ENCODE measurements around the gene RABGAP1L.

The RABGAP1L gene

GRCh38 chr1:174448974-174449373 lies 289.7 kb downstream of the RABGAP1L start (continued):
- no peak for TF ChIP-seq PRDM2 (tag by site-specific recombination; IDR thresholded peaks at IDR 0.05; ENCODE audit: borderline replicate concordance)
- no peak for TF ChIP-seq ZNF175 (tag by site-specific recombination; IDR thresholded peaks at IDR 0.05)
- TF ChIP-seq ZNF473 (tag by site-specific recombination; IDR thresholded peaks at IDR 0.05): no peak
- TF ChIP-seq ZNF561 (tag by site-specific recombination; IDR thresholded peaks at IDR 0.05; ENCODE audit: borderline replicate concordance): no peak
- no peak for TF ChIP-seq ZNF623 (tag by site-specific recombination; IDR thresholded peaks at IDR 0.05)
- TF ChIP-seq ZSCAN23 (tag by site-specific recombination; IDR thresholded peaks at IDR 0.05): no peak
- no peak for TF ChIP-seq PRDM4 (tag by site-specific recombination; IDR thresholded peaks at IDR 0.05)
- no peak for TF ChIP-seq ZNF292 (tag by site-specific recombination; IDR thresholded peaks at IDR 0.05; ENCODE audit: borderline replicate concordance, low read depth)

- no peaks in the 10 kb centered on the region for H3K36me3 ChIP-seq (ENCODE audit: control insufficient read depth in 2 of 2, insufficient read depth in 1 of 2, low read length in 2 of 2)
- CTCF ChIA-PET: interaction anchor here (0.6 kb wide), 1 partner anchor 23 kb away, joined by 3 read pairs; no protein-coding TSS in a partner anchor
- no peak for TF ChIP-seq ZNF211 (tag by site-specific recombination; IDR thresholded peaks at IDR 0.05; ENCODE audit: low read depth)
- no peak for TF ChIP-seq ZNF202 (tag by site-specific recombination; IDR thresholded peaks at IDR 0.05; ENCODE audit: borderline replicate concordance)
- no peak for TF ChIP-seq PRDM6 (tag by site-specific recombination; IDR thresholded peaks at IDR 0.05)
- peak; percentile 72 for TF ChIP-seq ZNF133 (tag by site-specific recombination; IDR thresholded peaks at IDR 0.05)
- no peaks in the 10 kb centered on the region for H3K9me3 ChIP-seq (ENCODE audit: control insufficient read depth, insufficient read depth, low read depth, low read length)
- H3K4me1 ChIP-seq (ENCODE audit: control insufficient read depth, insufficient read depth, low read length): no peaks in the 10 kb centered on the region
- H3K4me3 ChIP-seq (ENCODE audit: low read depth, low read length): no peak overlapping the region
- no peak overlapping the region for H3K27ac ChIP-seq (ENCODE audit: extremely low read depth, low read depth, low read length)
- POLR2A ChIA-PET: no interaction called here
Measured at GRCh38 chr1:174451408-174451807, 292.1 kb downstream of the RABGAP1L start.

- Histone ChIP-seq H3K27ac (ENCODE audit: extremely low read depth, low read depth, low read length) (no peak overlapping the region), H3K4me3 (ENCODE audit: low read depth, low read length) (no peak overlapping the region), H3K36me3 (ENCODE audit: control insufficient read depth in 2 of 2, insufficient read depth in 1 of 2, low read length in 2 of 2) (no peaks in the 10 kb centered on the region), H3K9me3 (ENCODE audit: control insufficient read depth, insufficient read depth, low read depth, low read length) (no peaks in the 10 kb centered on the region), H3K4me1 (ENCODE audit: control insufficient read depth, insufficient read depth, low read length) (no peaks in the 10 kb centered on the region)
- POLR2A ChIA-PET: no interaction called here
- TF ChIP-seq KLF1 (tag by site-specific recombination; IDR thresholded peaks at IDR 0.05): no peak
- no peak for TF ChIP-seq OVOL3 (tag by site-specific recombination; IDR thresholded peaks at IDR 0.05)
- TF ChIP-seq ZNF621 (tag by site-specific recombination; IDR thresholded peaks at IDR 0.05): no peak
- TF ChIP-seq ZNF555 (tag by site-specific recombination; conservative IDR thresholded peaks at IDR 0.05): no peak
- TF ChIP-seq ZBTB48 (tag by site-specific recombination; IDR thresholded peaks at IDR 0.05): no peak
- no peak for TF ChIP-seq GLIS2 (tag by site-specific recombination; IDR thresholded peaks at IDR 0.05)
- TF ChIP-seq ZNF248 (tag by site-specific recombination; IDR thresholded peaks at IDR 0.05): no peak
- TF ChIP-seq BCL6B (tag by site-specific recombination; IDR thresholded peaks at IDR 0.05): no peak
- TF ChIP-seq SCRT1 (tag by site-specific recombination; IDR thresholded peaks at IDR 0.05; ENCODE audit: borderline replicate concordance): no peak
- TF ChIP-seq ZNF624 (tag by site-specific recombination; IDR thresholded peaks at IDR 0.05): no peak
- no peak for TF ChIP-seq ZNF488 (tag by site-specific recombination; IDR thresholded peaks at IDR 0.05)
- CTCF ChIA-PET: interaction anchor here (0.6 to 0.9 kb wide), 2 partner anchors 200 to 638 kb away, joined by 3 to 4 read pairs; no protein-coding TSS in a partner anchor
Measured at GRCh38 chr1:174465855-174466254, 306.5 kb downstream of the RABGAP1L start.

All from HEK293 (cell line).